ENCODE measurements around the gene ZDHHC22. TPM values are rescaled to one million over a fixed set of nuclear protein-coding genes. Genes with fewer than 3 reads are reported as not detected.
"Not testable (repeated sequence)": the region's sequence is repeated elsewhere in the genome, so short reads cannot be mapped to it uniquely, and the experiment has no call there.

Gene ZDHHC22
- total RNA-seq, 2 experiments from 2014 or later, result not detected

DNA sequence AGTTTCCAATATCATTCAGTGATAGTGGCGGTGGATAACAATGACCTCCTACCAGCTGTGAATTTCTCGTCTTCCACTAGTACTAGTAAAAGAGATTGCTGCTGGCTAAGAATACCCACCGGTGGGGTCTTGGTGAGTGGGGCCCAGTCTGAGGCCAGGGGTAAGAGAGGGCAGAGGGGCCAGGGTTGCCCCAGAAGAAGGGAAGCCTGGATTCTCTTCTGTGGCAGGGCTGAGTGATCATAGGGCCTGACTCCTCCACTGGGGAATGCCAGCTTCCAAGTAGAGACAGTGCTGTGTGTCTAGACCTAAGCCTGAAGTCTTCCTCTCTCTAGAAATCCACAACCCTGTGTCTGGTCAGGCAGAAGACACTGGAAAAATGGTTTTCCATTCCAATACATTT lies 34.3 kb upstream of the ZDHHC22 start:
- Mint-ChIP-seq H3K36me3 (no peaks in the 10 kb centered on the region), H3K27ac (no peak overlapping the region), H3K27me3 (peaks cover 32% of the 10 kb centered on the region), H3K9me3 (peaks cover 1% of the 10 kb centered on the region), H3K4me1 (peaks cover 4% of the 10 kb centered on the region), H3K4me3 (no peak overlapping the region)
- DNase-seq (no peak), ATAC-seq (ENCODE audit: low read depth) (no peak)
- POLR2A ChIA-PET, result no interaction called here

GRCh38 chr14:77173911-77174617 lies 32.5 kb upstream of the ZDHHC22 start:
- H3K27me3 Mint-ChIP-seq, result peaks cover 19% of the 10 kb centered on the region
- H3K9me3 Mint-ChIP-seq; H3K27ac Mint-ChIP-seq; H3K4me3 Mint-ChIP-seq; ATAC-seq (ENCODE audit: low read depth); DNase-seq; H3K4me1 Mint-ChIP-seq; H3K36me3 Mint-ChIP-seq: not testable (repeated sequence)
- POLR2A ChIA-PET, result interaction anchor here (0.7 kb wide), 1 partner anchor 224 kb away, joined by 3 read pairs; no protein-coding TSS in a partner anchor

GRCh38 chr14:77172916-77173315 lies 31.3 kb upstream of the ZDHHC22 start:
- Mint-ChIP-seq H3K9me3 (peaks cover 7% of the 10 kb centered on the region), H3K36me3 (no peaks in the 10 kb centered on the region), H3K4me1 (peaks cover 4% of the 10 kb centered on the region), H3K4me3 (no peak overlapping the region), H3K27ac (no peak overlapping the region), H3K27me3 (peaks cover 23% of the 10 kb centered on the region)
- ATAC-seq (ENCODE audit: low read depth) (no peak), DNase-seq (no peak)
- POLR2A ChIA-PET, result no interaction called here

DNA sequence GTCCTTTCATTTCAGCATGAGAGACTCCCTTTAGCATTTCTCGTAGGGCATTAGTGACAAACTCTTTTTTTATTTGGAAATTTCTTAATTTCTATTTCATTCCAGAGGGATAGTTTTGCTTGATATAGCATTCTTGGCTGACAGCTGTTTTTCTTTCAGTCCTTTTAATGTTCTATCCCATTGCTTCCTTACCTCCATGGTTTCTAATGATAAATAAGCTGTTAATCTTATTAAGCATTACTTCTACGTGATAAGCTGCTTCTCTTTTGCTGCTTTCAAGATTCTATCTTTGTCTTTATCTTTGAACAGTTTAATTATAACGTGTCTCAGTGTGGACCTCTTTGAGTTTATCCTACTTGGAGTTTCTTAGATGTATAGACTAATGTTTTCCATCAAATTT lies 28.5 kb upstream of the ZDHHC22 start:
- H3K27ac Mint-ChIP-seq, result no peak overlapping the region
- no peaks in the 10 kb centered on the region for H3K4me1 Mint-ChIP-seq

DNA sequence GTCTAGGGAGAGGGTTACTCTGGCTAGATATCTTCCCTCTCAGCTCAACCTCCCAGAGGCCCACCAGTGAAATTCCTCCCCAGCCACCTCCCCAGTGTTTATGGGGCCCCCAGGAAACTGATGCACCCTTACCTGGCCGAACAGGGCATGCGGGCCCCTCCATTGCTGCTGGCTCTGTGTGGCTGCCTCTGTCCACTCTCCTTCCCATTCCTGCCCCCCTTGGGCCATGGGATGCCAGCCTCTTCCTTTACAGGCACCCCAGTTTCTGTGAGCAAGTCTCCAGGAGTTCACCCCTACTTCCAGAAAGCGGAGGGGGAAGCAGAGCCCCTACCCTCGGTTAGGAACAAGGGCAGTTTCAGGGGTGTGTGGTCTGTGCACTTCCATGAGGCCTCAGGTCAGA lies 19.4 kb upstream of the ZDHHC22 start:
- no peak overlapping the region for H3K4me3 Mint-ChIP-seq
- peaks cover 31% of the 10 kb centered on the region for H3K27me3 Mint-ChIP-seq
- no peaks in the 10 kb centered on the region for H3K4me1 Mint-ChIP-seq
- no peaks in the 10 kb centered on the region for H3K9me3 Mint-ChIP-seq
- ATAC-seq (ENCODE audit: low read depth), result no peak
- no peaks in the 10 kb centered on the region for H3K36me3 Mint-ChIP-seq
- POLR2A ChIA-PET, result no interaction called here
- DNase-seq, result no peak
- H3K27ac Mint-ChIP-seq, result no peak overlapping the region

More for the DNA sequence above, 28.5 kb upstream of the ZDHHC22 start:
- Mint-ChIP-seq H3K4me3 (no peak overlapping the region), H3K9me3 (peaks cover 7% of the 10 kb centered on the region), H3K27me3 (peaks cover 28% of the 10 kb centered on the region), H3K36me3 (no peaks in the 10 kb centered on the region)
- no peak for DNase-seq
- POLR2A ChIA-PET, result no interaction called here
- no peak for ATAC-seq (ENCODE audit: low read depth)

- DNase-seq (no peak), ATAC-seq (ENCODE audit: low read depth) (no peak)
- Mint-ChIP-seq H3K27me3 (peaks cover 31% of the 10 kb centered on the region), H3K4me3 (no peak overlapping the region), H3K4me1 (no peaks in the 10 kb centered on the region), H3K9me3 (no peaks in the 10 kb centered on the region), H3K36me3 (no peaks in the 10 kb centered on the region), H3K27ac (no peak overlapping the region)
- POLR2A ChIA-PET, result no interaction called here
Observed at GRCh38 chr14:77158882-77159255, 17.3 kb upstream of the ZDHHC22 start.

GRCh38 chr14:77158175-77158881 lies 16.7 kb upstream of the ZDHHC22 start:
- H3K36me3 Mint-ChIP-seq, result no peaks in the 10 kb centered on the region
- H3K4me3 Mint-ChIP-seq, result no peak overlapping the region
- DNase-seq, result no peak
- H3K9me3 Mint-ChIP-seq, result no peaks in the 10 kb centered on the region
- POLR2A ChIA-PET, result no interaction called here
- no peak for ATAC-seq (ENCODE audit: low read depth)
- H3K4me1 Mint-ChIP-seq, result no peaks in the 10 kb centered on the region
- H3K27me3 Mint-ChIP-seq, result peaks cover 34% of the 10 kb centered on the region
- no peak overlapping the region for H3K27ac Mint-ChIP-seq

DNA sequence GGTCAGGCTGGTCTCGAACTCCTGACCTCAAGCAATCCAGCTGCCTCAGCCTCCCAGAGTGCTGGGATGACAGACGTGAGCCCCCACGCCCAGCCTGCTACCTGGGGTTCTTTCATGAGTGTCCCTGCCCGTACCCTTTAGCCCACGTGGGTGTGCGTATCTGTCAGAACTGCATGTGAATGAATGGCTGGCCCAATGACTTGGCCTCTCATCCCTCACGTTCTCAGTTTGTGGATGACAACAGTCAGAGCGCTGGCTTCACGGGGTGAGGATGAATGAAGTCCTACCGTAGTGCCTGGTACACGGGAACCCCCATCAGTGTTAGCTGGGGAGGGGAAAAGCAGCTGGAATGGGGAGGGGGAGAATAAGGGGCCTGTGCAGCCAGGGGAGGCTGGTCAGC lies 16.1 kb upstream of the ZDHHC22 start:
- Mint-ChIP-seq H3K4me3 (no peak overlapping the region), H3K36me3 (no peaks in the 10 kb centered on the region), H3K27me3 (peaks cover 34% of the 10 kb centered on the region), H3K4me1 (no peaks in the 10 kb centered on the region), H3K27ac (no peak overlapping the region), H3K9me3 (no peaks in the 10 kb centered on the region)
- ATAC-seq (ENCODE audit: low read depth), result no peak
- DNase-seq, result no peak
- POLR2A ChIA-PET, result no interaction called here

DNA sequence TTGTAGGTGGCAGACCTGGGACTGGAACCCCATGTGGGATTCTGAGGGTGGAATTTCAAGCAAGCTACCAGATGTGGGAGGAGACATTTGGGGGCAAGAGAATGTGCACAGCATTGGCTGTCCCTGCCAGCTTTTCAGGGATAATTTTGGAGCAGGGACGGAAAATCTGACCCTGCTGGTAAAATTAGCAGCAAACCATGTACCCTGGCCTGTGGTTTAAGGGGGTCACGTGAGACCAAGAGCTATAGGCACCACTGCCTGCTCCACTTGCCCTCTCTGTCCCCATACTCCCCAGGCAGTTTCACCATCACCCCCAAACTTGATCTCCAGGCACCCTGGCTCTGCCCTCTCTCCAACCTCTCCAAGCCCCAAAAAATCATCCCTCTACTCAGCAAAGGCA lies 13.5 kb upstream of the ZDHHC22 start:
- DNase-seq (no peak), ATAC-seq (ENCODE audit: low read depth) (no peak)
- Mint-ChIP-seq H3K27ac (no peak overlapping the region), H3K27me3 (peaks cover 28% of the 10 kb centered on the region), H3K36me3 (no peaks in the 10 kb centered on the region), H3K9me3 (no peaks in the 10 kb centered on the region), H3K4me3 (no peak overlapping the region), H3K4me1 (no peaks in the 10 kb centered on the region)
- POLR2A ChIA-PET, result no interaction called here

DNA sequence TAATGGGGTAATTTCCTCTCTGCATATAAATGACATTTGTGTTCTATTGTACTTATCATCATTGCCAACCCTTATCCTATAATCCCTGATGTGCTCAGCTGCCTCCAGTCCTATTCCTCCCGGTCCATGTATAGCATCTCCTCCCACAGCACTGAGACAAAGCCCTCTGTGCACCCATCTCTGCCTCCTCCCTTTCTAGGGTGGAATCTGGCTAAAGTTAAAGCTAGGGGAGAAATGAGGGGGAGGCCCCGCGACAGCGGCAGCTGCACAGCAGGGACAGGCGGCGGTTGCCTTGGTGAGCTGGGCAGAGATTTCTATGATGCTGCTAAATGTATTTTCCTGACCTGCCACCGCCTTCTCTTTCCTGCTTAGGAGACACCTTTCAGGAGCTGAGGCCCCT lies 12.8 kb upstream of the ZDHHC22 start:
- POLR2A ChIA-PET, result no interaction called here
- Mint-ChIP-seq H3K27me3 (peaks cover 30% of the 10 kb centered on the region), H3K27ac (no peak overlapping the region)

DNA sequence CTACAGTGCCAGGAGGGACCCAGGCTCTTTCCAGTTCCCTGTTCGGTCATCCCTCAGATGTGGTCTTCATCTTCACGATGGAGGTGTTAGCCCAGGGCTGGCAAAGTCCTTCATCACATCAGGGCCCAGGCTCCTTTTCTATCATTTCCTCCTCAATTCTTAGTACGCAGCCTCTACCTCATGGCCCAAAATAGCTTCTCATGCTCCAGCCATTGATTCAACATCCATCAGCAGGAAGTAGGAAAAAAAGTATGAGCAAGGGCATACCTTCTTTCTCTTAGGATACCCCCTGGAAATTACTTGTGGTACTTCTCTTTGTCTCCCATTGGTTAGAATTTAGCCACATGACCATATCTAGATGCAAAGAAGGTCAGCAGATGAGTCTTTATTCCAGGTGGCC lies 12.2 kb upstream of the ZDHHC22 start:
- Mint-ChIP-seq H3K4me3 (no peak overlapping the region), H3K4me1 (no peaks in the 10 kb centered on the region), H3K36me3 (no peaks in the 10 kb centered on the region), H3K27me3 (peaks cover 28% of the 10 kb centered on the region), H3K27ac (no peak overlapping the region), H3K9me3 (no peaks in the 10 kb centered on the region)
- no peak for DNase-seq
- POLR2A ChIA-PET, result no interaction called here
- no peak for ATAC-seq (ENCODE audit: low read depth)

More for the DNA sequence above, 12.8 kb upstream of the ZDHHC22 start:
- no peak for ATAC-seq (ENCODE audit: low read depth)
- DNase-seq, result no peak
- no peaks in the 10 kb centered on the region for H3K9me3 Mint-ChIP-seq
- no peak overlapping the region for H3K4me3 Mint-ChIP-seq
- H3K4me1 Mint-ChIP-seq, result no peaks in the 10 kb centered on the region
- no peaks in the 10 kb centered on the region for H3K36me3 Mint-ChIP-seq

GRCh38 chr14:77151918-77152588 lies 10.5 kb upstream of the ZDHHC22 start:
- Mint-ChIP-seq H3K9me3 (no peaks in the 10 kb centered on the region), H3K4me3 (no peak overlapping the region), H3K36me3 (no peaks in the 10 kb centered on the region), H3K27me3 (peaks cover 21% of the 10 kb centered on the region), H3K27ac (no peak overlapping the region), H3K4me1 (no peaks in the 10 kb centered on the region)
- POLR2A ChIA-PET, result no interaction called here
- DNase-seq, result no peak
- ATAC-seq (ENCODE audit: low read depth), result peak; percentile 72

DNA sequence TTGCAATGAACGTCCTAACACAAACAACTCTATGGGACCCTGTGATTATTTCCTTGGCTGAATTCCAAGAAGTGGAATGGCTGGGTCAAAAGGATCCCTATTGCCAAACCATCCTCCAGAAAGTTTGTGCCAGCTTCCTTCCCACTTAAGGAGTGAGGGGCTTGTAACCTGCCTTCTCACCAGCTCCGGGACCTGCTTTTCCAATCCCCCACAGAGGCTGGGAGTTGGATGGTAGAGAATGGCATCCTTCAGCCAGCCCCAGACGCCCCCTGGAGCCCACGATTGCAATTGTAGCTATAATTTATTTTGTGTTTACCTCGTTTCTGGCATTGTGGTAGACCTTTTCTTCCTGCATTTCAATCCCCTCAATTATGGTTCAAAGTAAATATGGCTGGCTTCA lies 9.7 kb upstream of the ZDHHC22 start:
- Mint-ChIP-seq H3K27me3 (peaks cover 29% of the 10 kb centered on the region), H3K4me1 (no peaks in the 10 kb centered on the region), H3K4me3 (no peak overlapping the region), H3K9me3 (no peaks in the 10 kb centered on the region), H3K36me3 (no peaks in the 10 kb centered on the region), H3K27ac (no peak overlapping the region)
- POLR2A ChIA-PET, result no interaction called here
- DNase-seq (no peak), ATAC-seq (ENCODE audit: low read depth) (no peak)

All from activated naive CD8-positive, alpha-beta T cell treated with anti-CD3 and anti-CD28 coated beads, Interleukin-2, amount 10 ng/mL, durations not matched to agents 7 days and 5 days (primary cell).